ENCODE results near the gene RNASE12.
"Not testable (repeated sequence)": the region's sequence is repeated elsewhere in the genome, so short reads cannot be mapped to it uniquely, and the experiment has no call there.

The RNASE12 gene

DNA sequence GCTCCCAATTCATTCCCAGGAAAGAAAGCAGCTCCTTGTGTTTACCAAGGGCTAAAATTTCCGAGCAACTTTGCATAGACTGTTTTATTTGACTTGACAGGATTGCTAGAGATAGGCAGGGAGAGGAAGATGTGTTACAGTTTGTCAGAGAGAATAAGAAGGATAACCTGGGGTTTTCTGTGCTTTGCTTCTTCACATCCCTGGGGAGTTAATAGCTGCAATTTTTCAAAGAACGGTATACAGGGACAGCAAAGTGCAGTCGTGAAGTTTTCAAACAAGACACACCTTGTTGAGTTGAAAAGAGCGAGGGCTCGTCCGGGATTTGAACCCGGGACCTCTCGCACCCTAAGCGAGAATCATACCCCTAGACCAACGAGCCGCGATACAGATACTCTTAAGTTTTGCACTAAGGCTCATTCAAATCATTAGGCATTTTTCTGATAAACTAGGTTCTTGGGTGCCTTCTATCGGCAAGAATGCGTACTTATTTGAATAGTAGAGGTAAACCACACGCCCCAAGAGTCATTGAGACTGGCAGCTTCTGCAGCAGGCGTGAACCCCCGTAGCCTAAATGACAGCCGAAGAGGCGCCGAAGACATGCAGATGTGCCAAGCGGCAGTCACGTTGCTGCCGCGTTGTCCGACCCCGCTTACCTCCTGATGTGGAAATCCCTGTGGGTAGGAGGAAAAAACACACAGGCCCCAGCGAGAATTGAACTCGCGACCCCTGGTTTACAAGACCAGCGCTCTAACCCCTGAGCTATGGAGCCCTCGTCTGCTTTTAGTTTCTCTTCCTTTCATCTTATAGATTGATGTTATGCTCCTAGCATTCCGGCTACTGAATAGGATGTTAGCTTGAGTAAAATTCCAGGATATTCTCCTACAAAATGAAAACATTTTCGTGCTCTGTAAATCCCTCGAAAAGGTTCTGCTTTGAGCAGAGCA, 22.2 kb upstream of the RNASE12 start:
- peak; percentile 96 for DNase-seq

DNA sequence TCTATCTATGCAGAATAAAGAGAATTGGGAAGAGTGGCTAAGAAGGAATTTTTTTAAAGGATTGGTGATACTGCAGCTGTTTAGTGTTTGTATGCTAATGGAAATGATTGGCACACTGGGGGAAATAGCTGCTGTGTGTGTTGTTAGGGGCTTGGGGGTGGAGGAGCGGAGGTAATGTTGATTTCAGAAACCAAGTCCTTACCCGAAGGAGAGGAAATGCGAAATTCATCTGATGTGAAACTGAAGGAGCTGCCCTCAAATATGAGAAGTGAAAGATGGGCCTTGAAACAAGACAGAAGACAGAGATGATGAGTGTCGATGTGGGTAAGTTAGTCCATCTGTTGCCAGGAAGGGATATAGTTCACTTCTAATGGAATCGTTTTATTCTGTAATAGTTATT, 21.2 kb upstream of the RNASE12 start:
- DNase-seq = no peak

DNA sequence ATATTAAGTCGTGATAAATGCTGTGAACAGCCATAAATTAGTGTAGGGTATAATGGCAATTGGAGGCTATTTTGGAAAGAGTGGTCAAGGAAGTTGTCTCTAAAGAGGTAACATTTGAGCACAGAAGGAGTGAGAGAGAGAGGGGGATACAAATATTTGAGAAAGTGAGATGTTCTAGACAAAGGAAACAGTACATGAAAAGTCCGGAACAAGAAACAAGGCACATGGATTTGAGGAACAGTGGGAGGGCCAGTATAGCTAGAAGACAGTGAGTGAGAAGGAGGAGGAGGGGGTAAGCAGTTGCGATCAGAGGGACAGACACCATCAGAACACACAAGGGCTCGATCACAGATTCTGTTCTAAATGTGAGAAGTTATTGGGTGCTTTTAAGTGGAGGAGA, 20.1 kb upstream of the RNASE12 start:
- no peak for DNase-seq

DNA sequence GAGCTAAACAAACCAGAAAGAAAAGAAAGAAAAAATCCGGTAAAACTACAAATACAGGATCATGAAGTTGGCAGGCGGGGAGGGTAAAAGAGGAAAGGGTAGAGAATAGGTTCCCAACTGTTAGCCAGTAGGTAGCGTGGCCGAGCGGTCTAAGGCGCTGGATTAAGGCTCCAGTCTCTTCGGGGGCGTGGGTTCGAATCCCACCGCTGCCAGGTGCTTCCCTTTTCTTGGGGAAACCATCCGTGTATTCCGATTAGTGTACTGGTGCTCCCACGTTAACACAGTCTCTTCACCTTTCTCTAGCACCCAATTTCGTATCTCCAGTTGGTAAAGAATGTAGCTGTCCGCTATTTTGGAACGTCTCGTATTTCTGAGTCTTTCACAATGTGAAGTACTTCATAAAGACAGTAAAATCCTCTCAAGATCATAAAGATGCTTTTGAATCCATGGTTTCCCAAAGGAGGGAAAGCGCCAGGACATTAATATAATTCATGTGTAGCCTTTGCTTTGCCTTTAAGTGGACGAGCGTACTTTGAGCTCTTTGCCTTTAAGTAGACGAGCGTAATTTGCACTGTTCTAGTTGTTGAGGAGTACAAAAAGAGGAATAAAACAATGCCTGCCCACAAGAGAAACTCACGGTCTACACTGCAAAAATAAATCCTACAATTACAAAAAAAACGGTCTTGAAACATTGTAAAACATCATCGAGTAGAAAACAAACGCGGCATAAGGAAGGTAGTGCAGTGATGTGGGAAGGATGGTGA, 19.0 kb upstream of the RNASE12 start:
- DNase-seq = peak; percentile 73

DNA sequence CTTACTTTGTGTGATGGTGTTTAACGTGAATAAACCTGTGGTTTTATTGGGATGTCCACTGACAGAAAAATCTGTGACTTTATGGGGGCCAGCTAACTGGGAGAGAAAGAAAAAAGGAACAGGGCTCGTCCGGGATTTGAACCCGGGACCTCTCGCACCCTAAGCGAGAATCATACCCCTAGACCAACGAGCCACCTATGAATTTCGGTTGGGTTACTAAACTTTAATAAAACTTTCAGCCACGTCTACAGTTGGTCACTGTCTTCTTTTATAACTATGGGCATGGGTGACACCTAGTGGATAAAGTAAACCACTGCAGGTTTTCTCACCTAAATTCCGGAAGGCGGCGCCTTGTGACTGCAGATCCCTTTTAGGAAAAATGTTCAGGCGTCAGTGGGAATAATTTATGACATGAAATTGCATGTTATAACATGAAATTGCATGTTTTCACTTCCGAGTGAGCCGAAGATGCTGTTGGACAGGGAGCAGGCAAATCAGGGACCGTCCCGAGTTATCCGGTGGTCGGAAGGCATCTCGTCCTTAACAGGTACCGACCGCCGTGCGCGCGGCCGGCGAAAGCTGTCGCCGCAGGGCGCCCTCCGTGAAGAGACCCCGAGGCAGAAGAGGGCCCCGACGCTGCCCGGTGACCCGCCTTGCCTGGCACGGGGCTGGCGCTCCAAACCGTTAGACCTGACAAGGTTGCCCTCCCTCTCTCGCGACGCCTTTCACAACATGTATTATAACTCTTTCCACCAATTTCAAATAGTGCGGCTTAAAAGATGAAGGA, 18.2 kb upstream of the RNASE12 start:
- DNase-seq = peak; percentile 81

DNA sequence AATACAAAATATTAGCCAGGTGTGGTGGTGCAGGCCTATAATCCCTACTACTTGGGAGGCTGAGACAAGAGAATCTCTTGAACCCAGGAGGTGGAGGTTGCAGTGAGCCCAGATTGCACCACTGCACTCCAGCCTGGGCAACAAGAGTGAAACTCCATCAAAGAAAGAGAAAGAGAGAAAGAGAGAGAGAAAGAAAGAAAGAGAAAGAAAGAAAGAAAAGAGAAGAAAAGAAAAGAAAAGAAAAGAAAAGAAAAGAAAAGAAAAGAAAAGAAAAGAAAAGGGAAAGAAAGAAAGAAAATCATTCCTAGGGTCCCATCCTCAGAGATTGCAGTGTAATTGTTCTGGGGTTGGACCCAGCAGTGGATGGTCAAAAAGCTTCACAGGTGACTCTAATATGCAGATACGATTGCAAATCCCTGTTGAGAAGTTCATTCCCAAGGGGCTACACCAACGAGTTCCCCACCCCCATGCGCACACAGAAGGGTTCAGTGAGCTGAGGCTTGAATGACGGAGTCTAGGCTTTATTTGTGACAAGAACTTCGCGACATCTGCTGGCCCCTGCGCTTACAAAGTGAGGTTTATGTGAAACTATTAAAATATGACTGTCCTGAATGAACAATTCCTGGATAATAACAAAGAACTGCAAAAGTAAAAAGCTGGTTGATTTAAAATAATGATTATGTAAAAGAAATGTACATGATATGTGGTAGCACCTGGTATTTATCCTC, 17.4 kb upstream of the RNASE12 start:
- no peak for DNase-seq

DNA sequence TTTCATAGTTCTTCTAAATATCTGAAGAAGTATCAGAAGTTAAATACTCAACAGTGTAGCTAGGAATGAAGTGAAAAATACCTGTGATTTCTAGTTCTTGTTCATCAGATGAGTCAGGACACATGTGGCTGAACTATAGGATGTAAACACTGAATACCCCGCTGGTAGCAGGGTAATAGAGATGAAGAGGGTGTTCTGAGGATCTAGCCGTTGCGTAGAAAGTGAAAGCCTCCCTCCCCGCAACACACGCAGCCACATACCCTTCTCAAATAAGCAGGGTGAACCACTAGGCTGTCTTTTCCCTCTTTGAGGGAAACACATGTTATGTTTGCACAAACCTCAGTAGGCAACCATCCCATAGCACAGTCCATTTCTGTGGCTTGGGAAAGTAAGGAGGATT, 16.4 kb upstream of the RNASE12 start:
- DNase-seq = no peak

DNA sequence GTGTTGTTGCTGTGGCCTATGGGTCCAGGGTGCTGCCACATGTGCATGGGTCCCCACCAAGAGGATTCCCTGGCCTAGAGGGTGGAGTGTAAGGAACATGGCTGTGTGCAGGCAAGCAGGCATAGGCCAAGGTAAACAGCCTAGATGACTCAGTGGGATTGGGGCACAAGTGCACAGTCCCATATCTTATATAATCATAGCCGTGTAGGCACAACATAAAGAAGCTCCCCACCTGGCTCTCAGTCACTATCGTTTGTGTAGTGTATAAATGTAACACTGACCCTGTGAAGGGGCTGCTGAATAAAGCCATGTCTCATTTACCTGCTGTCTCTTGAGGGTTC, 15.7 kb upstream of the RNASE12 start:
- DNase-seq = no peak

DNA sequence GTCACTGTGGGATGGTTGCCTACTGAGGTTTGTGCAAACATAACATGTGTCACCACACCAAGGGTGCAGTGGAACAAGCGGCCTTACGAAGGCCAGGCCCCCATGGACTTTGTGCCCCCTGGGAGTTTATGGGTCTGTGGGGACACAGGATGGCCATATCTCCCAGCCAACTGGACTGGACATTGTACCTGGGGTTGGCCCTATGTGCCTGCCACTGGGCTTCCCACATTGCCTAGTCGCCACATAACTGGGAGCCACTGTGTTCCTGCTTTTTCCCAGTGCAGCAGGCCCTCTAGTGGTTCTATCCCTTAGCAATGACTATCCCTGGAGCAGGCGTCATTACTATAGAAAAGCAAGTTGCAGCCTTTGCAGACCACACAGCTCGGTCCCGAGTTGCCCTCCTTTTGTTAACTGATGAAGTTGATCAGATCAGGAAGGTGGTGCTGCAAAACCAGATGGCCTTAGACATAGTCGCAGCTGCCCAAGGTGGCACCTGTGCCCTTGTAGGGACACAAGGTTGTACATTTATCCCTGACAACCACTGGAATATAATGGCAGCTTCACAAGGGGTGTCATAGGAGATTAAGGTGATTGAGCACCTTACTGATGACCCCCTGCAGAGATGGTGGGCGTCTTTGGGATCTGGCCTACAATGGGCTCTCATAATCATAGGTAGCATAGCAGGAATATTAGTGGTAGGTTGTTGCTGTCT, 15.2 kb upstream of the RNASE12 start:
- DNase-seq = peak; percentile 19

DNA sequence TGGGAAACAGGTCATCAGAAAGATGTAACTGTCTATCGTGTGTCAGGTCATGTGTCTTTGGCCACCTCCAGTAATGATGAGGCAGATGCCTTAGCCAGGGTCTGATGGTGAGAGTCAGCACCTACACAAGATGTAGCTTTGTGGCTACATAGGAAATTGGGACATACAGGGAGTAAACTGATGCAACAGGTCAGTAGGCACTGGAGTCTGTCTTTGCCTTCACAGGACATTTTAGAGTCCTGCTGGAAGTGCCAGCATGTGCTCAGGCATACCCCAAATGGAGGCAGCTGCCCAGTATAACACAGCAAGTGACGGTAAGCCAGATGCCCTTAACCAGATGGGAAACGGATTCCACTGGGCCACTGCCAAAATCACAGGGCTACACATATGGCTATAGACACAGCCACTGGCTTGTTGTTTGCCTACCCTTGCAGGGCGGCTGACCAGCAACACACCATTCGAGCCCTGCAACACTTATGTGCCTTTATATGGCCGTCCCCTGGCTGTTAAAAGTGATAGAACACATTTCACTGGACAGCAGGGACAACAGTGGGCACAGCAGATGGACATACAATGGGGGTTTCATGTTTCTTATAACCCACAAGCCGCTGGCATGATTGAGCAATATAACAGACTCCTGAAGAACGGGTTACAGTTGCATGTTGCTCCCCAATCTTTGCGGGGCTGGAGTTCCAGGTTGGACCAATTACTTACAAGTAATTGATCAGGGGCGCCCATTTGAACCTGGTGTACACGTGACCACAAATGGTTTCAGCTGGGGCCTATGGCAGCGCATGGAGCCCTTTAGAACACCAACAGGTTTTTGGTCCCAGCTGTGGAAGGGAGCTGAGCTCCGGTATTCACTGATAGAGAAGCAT, 12.9 kb upstream of the RNASE12 start:
- peak; percentile 69 for DNase-seq

DNA sequence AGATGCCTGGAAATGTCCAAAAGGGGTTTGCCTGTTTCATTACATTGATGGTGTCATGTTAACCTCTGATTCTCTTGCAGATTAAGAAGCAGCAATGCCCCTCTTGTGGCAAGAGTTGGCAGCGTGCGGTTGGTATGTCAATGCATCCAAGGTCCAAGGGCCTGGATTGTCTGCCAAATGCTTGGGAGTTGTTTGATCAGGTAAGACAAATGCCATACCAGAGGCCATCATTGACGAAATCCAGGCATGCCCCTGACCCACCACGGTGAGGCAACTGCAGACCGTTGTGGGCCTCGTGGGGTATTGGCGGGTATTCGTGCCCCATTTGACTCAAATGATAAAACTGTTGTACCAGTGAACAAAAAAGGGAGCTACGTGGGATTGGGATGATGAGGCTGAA, 11.4 kb upstream of the RNASE12 start:
- no peak for DNase-seq

DNA sequence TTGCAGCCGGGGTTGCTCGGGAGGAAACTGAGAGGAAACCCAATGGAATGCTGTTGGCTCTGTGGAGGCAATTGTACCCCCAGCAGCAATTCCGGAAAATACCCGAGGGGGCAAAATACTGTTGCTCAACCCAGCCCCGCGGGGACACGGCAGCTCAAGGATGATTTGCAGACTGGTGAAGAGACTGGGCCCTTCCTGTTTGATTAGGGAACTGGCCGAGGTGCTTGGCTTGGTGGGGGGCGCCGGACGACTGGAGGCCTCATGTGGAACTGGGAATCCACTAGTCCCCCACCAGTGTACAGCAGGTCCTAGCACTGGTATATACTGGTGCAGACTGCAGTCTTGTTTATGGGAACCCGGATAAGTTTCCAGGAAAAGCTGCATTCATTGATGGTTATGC, 10.3 kb upstream of the RNASE12 start:
- no peak for DNase-seq

DNA sequence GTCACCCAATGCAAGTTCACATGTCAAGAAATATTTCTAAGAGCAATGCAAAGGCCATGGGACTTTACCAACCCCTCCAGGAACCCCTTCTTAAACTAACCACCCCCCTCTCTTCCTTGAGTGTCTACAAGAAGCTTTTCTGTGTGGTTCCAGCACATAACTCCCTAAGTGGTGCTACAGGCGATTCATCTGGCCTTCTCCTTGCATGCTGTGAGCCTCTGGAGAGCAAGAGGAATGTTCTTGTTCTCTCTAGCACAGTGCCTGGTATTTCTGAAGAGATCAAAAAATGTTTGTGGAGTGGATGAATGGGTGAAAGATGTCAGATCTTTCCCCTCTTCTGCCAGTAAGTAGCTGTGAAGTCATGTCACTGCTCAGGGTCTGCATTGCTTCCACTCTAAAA, 5.9 kb upstream of the RNASE12 start:
- DNase-seq = no peak

DNA sequence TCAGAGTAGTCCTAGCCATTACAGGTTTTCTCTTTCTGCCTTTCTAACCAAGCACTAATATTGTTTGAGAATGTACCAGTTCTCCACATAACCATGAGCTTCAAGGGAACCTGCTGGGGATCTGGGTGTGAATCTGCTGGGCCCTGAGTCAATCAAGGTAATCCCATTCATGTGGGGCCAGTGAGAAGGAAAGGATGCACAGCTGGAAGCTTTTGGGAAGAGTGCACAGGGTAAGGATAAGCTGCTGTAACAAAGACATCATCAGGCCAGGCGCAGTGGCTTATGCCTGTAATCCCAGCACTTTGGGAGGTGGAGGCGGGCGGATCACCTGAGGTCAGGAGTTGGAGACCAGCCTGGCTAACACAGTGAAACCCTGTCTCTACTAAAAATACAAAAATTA, 4.5 kb upstream of the RNASE12 start:
- not testable (repeated sequence) for DNase-seq

DNA sequence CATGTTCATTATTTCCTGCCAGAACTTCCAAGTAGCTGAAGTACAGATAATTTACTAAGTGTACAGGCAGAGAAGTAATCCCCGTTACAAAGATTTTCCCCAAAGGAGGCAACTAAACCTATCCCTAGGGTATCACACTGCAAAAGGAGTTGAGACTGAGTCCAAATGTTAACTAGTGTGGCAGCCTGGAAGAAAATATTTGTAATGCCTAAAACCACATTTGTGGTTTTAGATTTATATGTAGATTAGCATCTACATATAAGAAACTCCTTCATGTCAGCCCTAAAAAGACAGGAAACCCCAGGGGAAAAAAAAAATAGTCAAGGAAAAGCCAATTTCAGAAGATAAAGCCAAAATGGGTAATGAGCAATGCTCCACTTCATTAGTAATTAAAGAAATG, 1.4 kb upstream of the RNASE12 start:
- no peak for DNase-seq

DNA sequence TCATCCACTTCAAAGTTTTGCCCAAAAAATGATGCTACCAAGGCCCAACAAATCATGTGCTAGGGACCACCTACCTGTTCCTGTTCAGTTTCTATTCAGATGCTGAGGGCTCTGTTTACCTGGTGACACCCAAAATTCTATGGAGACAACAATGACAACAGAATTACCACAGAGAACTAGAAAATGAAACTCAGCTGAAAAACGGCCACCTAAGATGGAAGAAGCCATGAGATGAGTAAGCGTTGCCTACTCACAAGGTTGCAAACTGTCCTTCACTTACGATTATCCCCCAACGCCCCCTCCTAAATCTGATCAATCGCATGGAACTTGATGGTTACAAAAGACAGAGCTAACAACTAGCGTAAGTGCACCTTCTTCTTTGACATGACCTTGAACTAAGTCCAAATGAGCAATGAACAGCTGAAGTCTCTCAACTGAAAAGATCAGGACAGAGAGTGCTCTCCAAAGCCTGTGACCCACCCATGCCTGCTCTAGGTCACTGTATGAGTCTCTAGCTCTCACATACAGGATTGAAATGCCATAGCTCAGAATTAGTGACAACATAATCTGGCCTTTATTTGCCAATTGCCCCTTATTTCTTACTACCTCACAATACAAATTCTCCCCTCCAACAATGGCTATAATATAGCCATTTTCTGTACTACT, 3.6 kb downstream of the RNASE12 start, which contains the start of gene RNASE11:
Gene RNASE11, minus strand, starts transcription at position 513 of the 666 bp plus-strand sequence.
- DNase-seq = no peak

DNA sequence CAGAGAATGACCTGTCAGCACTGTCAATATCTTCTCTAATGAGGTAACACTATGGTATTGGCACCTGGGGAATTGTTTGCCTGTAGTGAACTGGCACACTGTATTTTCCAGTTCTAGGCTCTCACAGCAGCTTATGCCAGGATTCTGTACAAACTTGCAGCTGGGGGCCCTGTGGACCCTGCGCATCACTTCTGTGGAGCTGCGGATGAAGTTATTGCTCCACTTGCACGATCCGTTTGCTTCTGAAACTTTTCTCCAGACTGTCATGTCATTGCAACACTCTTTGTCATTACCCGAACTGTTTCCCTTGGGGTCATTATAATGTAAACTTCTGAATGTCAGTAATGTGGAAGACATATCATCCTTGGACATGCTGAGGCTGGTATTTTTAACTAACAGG, 7.3 kb downstream of the RNASE12 start:
- DNase-seq = no peak

DNA sequence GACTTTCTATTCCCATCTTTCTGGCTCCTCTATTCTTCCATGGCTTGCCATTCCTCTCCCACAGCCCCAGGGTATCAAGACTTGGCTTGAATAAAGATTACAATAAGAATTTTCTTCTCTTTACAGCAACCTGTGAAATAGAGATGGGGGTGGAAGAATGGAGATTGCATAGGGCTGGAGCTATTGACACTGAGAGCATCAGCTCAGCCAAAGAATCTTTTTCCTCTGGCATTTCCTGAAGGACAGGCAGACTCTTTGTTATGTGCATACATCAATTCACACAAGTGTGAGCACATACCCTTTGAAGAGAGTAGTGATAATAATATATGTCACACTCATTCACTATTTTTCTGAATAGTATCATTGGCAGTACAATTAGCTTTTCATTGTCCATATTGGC, 8.0 kb downstream of the RNASE12 start:
- no peak for DNase-seq

DNA sequence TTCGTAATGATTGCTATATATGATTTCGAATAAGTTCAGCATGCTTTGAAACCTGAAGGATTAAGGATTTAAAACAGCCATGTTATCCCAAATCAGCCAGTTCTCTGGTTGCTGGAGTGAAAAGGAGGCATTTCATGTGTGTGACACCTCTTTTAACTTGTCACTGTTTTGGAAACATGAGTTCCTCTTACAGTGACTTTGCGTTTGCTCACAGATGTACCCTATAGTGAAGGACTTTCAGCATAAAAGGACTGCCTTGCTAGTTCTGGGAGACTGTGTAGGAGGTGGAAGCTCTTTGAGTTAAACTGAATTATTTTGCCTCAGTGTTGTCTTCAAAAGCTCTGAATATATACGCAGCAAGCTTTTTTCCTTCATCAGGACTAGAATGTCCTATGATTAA, 10.9 kb downstream of the RNASE12 start:
- no peak for DNase-seq

DNA sequence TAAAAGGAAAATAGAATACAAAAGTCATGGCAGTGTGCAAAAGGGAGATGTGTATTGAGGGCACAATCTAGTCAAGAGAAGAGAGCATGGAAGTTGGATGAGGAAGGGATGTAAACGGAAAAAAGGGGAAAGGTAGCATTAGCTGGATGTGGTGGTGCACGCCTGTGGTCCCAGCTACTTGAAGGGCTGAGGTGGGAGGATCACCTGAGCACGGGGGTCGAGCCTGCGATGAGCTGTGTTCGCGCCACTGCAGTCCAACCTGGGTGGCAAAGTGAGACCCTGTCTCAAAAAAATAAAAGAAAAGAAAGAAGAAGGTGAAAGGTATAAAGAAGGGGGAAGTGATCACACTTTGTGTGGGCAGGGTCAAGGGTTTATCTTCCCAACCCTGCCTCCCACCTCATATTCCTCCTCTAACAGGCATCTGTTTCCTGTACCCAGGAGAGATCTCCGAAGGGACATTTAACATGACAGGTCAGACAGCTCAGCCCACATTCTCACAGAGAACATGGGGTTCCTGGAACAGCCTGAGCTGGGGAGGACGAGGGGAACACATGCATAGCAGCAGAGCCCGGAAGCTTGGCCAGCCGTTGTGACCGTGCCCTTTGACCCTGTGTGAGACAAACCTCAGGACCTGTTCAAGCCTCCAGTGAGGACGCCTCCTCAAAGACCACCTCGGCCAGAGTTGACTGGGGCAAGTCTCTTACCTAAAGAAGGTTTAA, 12.2 kb downstream of the RNASE12 start:
- DNase-seq = no peak

Measured in NCI-H446 treated with DMSO at 0.1 percent for 48 hours (cell line).